Muscle of arm (tissue), 12 donors: ENCODE measurements around the gene EIF3K. TPM values are rescaled to one million over a fixed set of nuclear protein-coding genes. Genes with fewer than 3 reads are reported as not detected.

Experiments
- DNase-seq: peaks from one replicate; pipeline ENCODE4 v3.0.0-alpha.2; 2013
- polyA plus RNA-seq, 12 donors: library from polyadenylated mRNA; unstranded; fragments of 120-200 nt; gene quantifications; one replicate each; pipeline ENCODE4 v1.2.1, GENCODE V29; 2013; ENCODE audit not compliant: insufficient read length in 12 of 12

Gene EIF3K
- polyA plus RNA-seq, 12 donors, result 195 to 996 (median 338) TPM

GRCh38 chr19:38682195-38682867 lies 63.3 kb downstream of the EIF3K start:
- DNase-seq, result no peak

GRCh38 chr19:38682872-38683392 lies 63.9 kb downstream of the EIF3K start:
- no peak for DNase-seq

GRCh38 chr19:38683393-38684077 lies 64.5 kb downstream of the EIF3K start:
- no peak for DNase-seq

- no peak for DNase-seq
Measured at GRCh38 chr19:38684078-38684861, 65.3 kb downstream of the EIF3K start.

GRCh38 chr19:38684862-38685665 lies 66.1 kb downstream of the EIF3K start:
- no peak for DNase-seq

GRCh38 chr19:38685666-38686529 lies 66.9 kb downstream of the EIF3K start:
- DNase-seq, result no peak

GRCh38 chr19:38686530-38686888 lies 67.5 kb downstream of the EIF3K start:
- no peak for DNase-seq

Other genes with a start within 250 kb of the EIF3K start
- 100 to 1,000 TPM in 11 of 12 donors, not detected in 1; 111 to 140 (median 119) TPM for gene PSMD8, start 244.6 kb upstream of the EIF3K start, polyA plus RNA-seq
- gene GGN, start 231.2 kb upstream of the EIF3K start, polyA plus RNA-seq, result under 1 TPM in 6 of 12 donors, not detected in 6; 0.25 to 0.38 (median 0.34) TPM
- under 1 TPM in 10 of 12 donors, not detected in 2; 0.31 to 0.98 (median 0.52) TPM for gene SPRED3, start 230.5 kb upstream of the EIF3K start, polyA plus RNA-seq
- 10 to 100 TPM in 4 of 12 donors, 1 to 10 TPM in 7, not detected in 1; 6.4 to 30.9 (median 9.3) TPM for gene FAM98C, start 216.1 kb upstream of the EIF3K start, polyA plus RNA-seq
- 1 to 10 TPM in 10 of 12 donors, not detected in 2; 1.2 to 4.3 (median 2.4) TPM for gene RASGRP4, start 193.0 kb upstream of the EIF3K start, polyA plus RNA-seq
- 100 to 1,000 TPM; 205 to 659 (median 555) TPM for gene RYR1, start 185.5 kb upstream of the EIF3K start, polyA plus RNA-seq
- 10 to 100 TPM in 5 of 12 donors, 1 to 10 TPM in 5, not detected in 2; 1.8 to 17.8 (median 10.3) TPM for gene MAP4K1, start 1.2 kb upstream of the EIF3K start, polyA plus RNA-seq
- gene ACTN4, start 28.5 kb downstream of the EIF3K start, polyA plus RNA-seq, result 100 to 1,000 TPM; 116 to 322 (median 196) TPM
- gene CAPN12, start 125.3 kb downstream of the EIF3K start, polyA plus RNA-seq, result 1 to 10 TPM in 6 of 12 donors, under 1 TPM in 4, not detected in 2; 0.64 to 5.1 (median 1.3) TPM
- 1 to 10 TPM in 5 of 12 donors, under 1 TPM in 3, not detected in 4; 0.33 to 8.7 (median 1.0) TPM for gene LGALS7, start 154.3 kb downstream of the EIF3K start, polyA plus RNA-seq
- 100 to 1,000 TPM in 1 of 12 donors, 10 to 100 TPM in 2, 1 to 10 TPM in 2, under 1 TPM in 1, not detected in 6; 0.93 to 126 (median 7.2) TPM for gene LGALS7B, start 170.0 kb downstream of the EIF3K start, polyA plus RNA-seq
- 100 to 1,000 TPM in 1 of 12 donors, 1 to 10 TPM in 4, under 1 TPM in 6, not detected in 1; 0.50 to 236 (median 0.88) TPM for gene LGALS4, start 193.8 kb downstream of the EIF3K start, polyA plus RNA-seq
- 100 to 1,000 TPM in 7 of 12 donors, 10 to 100 TPM in 4, not detected in 1; 86.5 to 129 (median 102) TPM for gene ECH1, start 212.6 kb downstream of the EIF3K start, polyA plus RNA-seq
- gene HNRNPL, start 230.8 kb downstream of the EIF3K start, polyA plus RNA-seq, result over 10,000 TPM in 1 of 12 donors, 100 to 1,000 TPM in 11; 251 to 16,091 (median 284) TPM